ENCODE results near the gene KLC4.
A peak's percentile ranks its signal among the peaks of the same experiment; 100 is the strongest.
"Not testable (repeated sequence)": the region's sequence is repeated elsewhere in the genome, so short reads cannot be mapped to it uniquely, and the experiment has no call there.

KLC4 gene

DNA sequence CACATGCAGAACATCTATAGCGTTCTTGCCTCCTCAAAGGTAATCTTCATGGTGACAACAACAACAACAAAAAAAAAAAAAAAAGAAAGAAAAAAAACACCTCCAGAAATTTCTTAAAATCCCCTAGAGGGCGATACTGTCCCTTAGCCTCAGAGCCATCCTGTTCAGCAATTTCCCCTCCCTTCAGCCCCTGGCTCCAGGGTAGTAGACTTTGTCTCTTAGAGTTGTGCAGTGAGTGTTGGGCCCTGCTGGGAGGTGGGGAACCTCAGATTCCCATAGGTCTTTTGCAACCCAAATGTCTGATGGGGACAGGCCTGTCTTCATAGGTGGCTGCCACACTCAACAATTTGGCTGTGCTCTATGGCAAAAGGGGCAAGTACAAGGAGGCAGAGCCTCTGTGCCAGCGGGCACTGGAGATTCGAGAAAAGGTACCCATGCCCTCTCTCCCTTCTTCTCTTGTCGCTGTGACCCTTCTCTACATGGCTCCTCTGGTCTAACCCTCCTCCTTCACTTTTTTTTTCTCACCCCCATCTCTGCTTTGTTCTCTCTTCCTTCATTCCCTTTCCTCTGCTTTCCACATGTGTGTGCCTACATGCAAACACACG is 10.7 kb downstream of the KLC4 start:
- peak; percentile 68 for DNase-seq (ENCODE audit: low spot score)

GRCh38 chr6:43074847-43075669 is 15.6 kb downstream of the KLC4 start:
- DNase-seq (ENCODE audit: low spot score) = no peak

DNA sequence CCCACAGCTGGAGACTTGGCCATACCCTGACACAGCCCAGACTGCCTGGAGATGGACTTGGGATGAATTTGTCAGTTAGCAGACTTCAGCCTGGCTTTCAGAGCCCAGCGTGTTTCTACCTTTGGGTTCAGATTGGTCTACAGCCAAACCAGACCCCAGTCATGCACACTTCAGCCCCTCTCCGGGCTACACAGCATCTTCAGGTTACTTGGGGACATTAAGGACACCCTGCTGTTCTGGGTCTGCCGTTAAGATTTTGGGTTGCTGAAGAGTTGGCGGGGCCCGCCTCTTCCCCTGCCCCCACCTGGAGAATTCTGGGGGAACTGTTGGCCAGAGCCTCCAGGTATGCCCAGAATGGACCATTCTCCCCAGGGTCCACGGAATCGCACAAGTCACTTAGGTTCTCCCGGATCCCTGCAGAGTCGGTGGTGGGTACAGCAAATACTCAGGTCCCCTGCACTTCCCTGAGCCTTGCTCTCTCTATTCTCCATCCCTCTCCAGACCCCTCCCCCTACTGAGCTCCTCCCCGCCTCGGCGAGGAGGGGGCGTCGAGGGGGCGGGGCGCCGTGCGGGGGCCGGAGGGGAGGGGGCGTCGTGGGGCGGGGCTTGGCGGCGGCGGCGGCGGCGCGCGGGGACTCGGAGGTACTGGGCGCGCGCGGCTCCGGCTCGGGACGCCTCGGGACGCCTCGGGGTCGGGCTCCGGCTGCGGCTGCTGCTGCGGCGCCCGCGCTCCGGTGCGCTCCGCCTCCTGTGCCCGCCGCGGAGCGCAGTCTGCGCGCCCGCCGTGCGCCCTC is 16.4 kb downstream of the KLC4 start, which contains the start of gene PTK7:
Gene PTK7 (plus strand): TSS at position 645 of the 794 bp plus-strand sequence. CDS start 175 bp downstream, outside the sequence.
- no peak for DNase-seq (ENCODE audit: low spot score)

- DNase-seq (ENCODE audit: low spot score) = no peak
Measured at GRCh38 chr6:43076464-43077332, 17.3 kb downstream of the KLC4 start.

GRCh38 chr6:43077333-43077809 is 17.9 kb downstream of the KLC4 start:
- no peak for DNase-seq (ENCODE audit: low spot score)

- DNase-seq (ENCODE audit: low spot score) = no peak
Measured at GRCh38 chr6:43077981-43078511, 18.6 kb downstream of the KLC4 start.

GRCh38 chr6:43078691-43079090 is 19.3 kb downstream of the KLC4 start:
- DNase-seq (ENCODE audit: low spot score) = no peak

- DNase-seq (ENCODE audit: low spot score) = no peak
Measured at GRCh38 chr6:43081043-43081442, 21.6 kb downstream of the KLC4 start.

DNA sequence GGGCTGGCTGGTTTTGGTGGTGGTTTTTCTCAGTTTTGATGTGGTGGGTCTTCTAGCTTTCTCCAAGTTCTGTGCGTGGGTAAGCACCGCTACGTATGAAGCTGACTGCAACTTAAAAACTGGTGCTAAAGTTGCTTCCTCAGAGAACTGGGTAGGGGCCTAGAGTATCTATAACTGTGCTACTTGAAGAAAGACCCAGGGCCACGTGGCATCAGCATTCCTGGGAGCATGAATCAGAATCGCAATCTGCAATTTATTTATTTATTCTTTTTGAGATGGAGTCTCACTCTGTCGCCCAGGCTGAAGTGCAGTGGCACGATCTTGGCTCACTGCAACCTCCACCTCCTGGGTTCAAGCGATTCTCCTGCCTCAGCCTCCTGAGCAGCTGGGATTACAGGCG is 22.5 kb downstream of the KLC4 start:
- DNase-seq (ENCODE audit: low spot score) = not testable (repeated sequence)

DNA sequence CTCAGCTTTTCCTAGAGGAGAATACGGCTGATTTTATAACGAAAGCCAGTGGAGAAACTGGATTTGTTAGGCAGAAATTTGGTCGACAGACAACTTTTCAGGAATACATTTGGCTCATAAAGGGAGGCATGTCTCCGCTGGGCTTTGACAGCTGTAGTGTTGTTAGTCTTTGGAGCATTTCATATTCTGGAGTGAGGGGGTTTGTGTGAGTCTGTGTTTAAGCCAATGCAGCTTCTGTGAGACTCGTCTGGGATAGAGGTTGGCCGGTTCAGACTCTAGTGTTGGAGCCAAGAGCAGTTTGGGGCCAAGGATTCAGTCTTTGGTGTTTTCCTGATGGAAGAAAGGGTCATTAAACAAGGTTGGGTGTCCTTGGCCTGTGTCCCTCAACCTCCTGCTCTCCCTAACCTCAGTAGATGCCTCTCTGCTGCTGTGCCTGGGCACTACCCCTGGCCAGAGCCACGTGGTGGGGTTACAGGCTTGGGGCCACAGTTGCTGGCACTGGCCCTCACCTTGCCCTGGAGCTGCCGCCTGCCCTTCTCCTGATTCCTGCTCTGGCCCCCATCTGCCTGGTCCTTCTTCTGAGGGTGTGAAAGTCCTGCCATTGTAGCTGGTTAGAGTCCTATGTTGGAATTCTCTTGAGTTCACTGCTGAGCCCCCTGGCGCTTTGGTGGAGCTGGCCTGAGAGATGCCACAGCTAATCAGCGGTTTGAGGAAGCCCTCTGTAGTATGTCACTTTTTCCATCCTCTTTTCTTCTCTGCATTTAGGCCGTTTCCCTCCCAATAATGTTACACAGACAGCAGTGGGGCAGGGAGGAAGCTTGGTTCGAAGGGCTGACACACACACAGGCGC is 23.6 kb downstream of the KLC4 start:
- DNase-seq (ENCODE audit: low spot score) = no peak

GRCh38 chr6:43086022-43086658 is 26.7 kb downstream of the KLC4 start:
- DNase-seq (ENCODE audit: low spot score) = no peak

DNA sequence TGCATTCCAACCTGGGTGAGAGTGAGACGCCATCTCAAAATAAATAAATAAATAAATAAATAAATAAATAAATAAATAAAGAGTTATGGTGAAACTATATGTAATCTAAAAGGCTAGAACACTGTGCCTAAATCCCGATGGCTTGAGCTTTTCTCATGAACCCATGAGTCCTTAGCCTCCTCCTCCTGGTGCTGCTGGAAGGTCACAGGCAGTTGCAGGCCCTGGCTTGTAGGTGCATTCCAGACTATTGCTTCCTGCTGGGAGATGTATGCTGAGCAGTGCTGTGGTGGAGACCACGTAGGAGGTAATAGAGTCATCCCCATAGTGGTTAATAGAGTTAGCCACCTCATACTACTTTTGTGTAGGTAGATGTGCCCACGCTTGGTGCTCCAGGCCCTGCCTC is 29.2 kb downstream of the KLC4 start:
- peak; percentile 47 for DNase-seq (ENCODE audit: low spot score)

DNA sequence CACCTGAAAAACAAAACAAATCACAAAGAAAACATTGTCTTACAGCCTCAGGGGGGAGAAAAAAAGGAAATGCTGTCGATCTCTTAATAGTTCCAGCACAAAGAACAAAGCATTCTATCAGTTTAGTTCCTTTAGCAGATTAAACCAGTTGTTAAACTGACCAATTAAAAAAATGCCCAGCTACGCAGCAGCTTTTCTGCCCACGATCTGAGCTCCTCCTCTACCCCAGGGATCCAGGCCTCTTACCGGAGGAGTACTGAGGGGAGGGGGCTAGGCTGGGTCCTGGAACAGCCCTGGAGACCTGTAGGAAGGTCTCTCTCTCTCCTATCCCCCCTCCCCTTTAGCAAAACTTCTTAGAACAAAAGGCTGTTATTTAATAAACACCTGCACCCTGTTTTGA is 30.0 kb downstream of the KLC4 start:
- DNase-seq (ENCODE audit: low spot score) = peak; percentile 32

DNA sequence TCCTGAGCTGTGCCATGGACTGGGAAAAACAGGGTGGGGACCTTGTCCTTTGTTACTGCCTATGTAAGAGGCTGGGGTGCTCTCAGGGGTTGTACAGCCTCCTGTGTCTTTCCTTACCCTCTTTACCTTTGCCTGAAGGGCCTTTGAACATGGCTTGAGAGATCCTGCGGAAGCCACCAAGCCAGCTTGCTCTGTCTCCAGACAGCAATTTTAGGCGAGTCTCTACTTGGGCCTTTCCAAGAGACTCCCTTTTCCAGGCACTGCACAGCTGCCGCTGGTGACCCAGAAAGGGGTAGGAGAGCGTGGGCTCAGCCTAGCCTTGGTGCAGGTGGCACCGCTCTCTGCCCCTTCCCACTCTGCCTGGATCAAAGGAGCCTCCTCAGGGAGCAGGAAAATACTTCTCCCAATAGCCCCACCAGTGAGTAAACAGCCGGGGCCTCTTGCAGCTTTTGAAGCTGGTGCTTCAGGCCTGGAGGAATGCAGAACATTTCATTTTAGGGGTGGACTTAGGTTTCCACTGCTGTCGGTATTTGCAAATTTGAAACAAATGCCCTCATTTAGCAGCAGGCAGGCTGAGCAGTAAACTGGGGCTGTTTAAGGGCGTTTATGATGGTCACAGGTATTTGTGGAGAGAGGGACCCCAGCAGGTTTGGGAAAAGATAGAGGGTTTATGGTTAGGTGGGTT is 30.6 kb downstream of the KLC4 start:
- peak; percentile 46 for DNase-seq (ENCODE audit: low spot score)

DNA sequence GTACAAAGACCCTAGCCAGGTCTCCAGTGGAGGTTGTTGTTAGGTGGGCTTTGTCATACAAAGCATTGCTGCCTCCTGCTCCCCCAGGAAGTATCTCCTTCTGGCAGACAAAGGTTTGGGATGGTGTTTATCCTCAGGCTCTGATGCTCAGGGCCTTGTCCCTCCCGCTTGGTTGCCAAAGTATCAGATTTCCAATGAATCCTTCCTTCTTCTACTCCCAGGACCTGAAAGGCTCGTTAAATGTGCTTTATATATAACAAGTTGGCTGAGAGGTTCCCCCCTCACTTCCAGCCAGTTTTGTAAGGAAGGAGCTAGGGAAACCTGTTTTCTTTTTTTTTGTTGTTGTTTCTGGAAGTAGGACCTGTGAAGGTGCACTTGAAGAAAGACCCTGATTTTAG is 31.1 kb downstream of the KLC4 start:
- DNase-seq (ENCODE audit: low spot score) = no peak

- no peak for DNase-seq (ENCODE audit: low spot score)
Measured at GRCh38 chr6:43091020-43091419, 31.6 kb downstream of the KLC4 start.

- no peak for DNase-seq (ENCODE audit: low spot score)
Measured at GRCh38 chr6:43091436-43091991, 32.1 kb downstream of the KLC4 start.

DNA sequence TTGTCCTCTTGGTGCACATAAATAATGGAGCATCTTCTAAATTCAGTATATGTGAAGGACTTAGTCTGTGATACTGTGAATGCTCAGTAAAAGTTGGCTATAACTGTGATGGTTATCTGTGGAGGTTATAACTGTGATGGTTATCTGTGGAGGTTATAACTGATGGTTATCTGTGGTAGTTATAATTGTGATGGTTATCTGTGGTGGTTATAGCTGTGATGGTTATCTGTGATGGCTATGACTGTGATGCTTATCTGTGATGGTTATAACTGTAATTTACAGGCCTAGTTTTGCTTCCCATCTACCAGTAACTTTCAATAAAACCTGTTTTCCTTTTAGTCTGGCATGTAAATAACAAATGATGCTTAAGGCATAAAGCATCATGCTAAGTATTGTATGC is 33.2 kb downstream of the KLC4 start:
- DNase-seq (ENCODE audit: low spot score) = no peak

Data from SW480 (cell line).